ENCODE results near the gene SLC9C1.

The SLC9C1 gene

GRCh38 chr3:112101916-112102315 lies 192.1 kb downstream of the SLC9C1 start:
- no peak for DNase-seq

- no peak for DNase-seq
Measured at GRCh38 chr3:112097378-112097777, 196.6 kb downstream of the SLC9C1 start.

GRCh38 chr3:112096176-112096575 lies 197.8 kb downstream of the SLC9C1 start:
- DNase-seq = no peak

- no peak for DNase-seq
Measured at GRCh38 chr3:112095731-112096130, 198.3 kb downstream of the SLC9C1 start.

- no peak for DNase-seq
Measured at GRCh38 chr3:112093180-112093522, 200.9 kb downstream of the SLC9C1 start.

GRCh38 chr3:112092496-112093179 lies 201.4 kb downstream of the SLC9C1 start:
- DNase-seq = no peak

- DNase-seq = no peak
Measured at GRCh38 chr3:112090887-112091586, 203.0 kb downstream of the SLC9C1 start.
